Measurements from ENCODE around the gene LRRC45. TPM values are rescaled to one million over a fixed set of nuclear protein-coding genes. Genes with fewer than 3 reads are reported as not detected.
A peak's percentile ranks its signal among the peaks of the same experiment; 100 is the strongest.

Gene LRRC45
- total and polyA plus RNA-seq, 9 of the 15 experiments (the other 6 are each of a cell fraction or from before 2014, with no cell fraction given), result 3.5 to 21.5 (median 11.2) TPM; not detected in 2

DNA sequence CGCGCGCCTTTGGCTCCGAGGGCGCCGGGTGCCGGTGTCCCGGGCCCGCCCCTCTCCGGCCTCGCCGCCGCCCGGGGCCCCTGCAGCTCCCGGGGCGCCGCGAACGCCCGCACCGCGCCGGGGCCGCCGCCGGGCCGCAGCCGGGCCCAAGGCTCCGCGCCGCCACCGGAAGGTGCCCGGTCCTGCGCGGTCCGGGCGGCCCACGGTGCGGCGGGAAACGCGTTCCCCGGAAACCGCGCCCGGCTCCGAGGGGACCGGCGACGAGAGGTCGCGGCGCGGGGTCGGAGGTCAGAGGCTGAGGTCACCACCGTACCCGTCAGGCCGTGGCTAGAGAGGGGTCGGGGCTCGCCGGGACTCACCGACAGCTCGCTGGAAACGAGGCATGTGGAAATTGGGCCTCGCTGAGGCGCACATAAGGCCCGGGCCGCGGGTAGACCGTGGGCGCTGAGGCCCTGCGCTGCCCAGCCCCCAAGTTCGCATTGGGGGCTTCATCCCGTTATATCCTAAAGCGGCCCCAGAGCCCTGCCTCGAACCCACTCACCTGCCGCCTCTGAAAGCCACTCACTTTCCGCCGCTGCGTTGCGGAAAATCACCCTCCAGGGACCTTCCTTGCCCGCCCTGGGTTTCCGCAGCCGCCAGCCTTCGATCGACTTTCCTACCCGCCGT, 42.7 kb downstream of the LRRC45 start, which contains the start of gene DUS1L (continued):
- TF ChIP-seq, protein P1, sequence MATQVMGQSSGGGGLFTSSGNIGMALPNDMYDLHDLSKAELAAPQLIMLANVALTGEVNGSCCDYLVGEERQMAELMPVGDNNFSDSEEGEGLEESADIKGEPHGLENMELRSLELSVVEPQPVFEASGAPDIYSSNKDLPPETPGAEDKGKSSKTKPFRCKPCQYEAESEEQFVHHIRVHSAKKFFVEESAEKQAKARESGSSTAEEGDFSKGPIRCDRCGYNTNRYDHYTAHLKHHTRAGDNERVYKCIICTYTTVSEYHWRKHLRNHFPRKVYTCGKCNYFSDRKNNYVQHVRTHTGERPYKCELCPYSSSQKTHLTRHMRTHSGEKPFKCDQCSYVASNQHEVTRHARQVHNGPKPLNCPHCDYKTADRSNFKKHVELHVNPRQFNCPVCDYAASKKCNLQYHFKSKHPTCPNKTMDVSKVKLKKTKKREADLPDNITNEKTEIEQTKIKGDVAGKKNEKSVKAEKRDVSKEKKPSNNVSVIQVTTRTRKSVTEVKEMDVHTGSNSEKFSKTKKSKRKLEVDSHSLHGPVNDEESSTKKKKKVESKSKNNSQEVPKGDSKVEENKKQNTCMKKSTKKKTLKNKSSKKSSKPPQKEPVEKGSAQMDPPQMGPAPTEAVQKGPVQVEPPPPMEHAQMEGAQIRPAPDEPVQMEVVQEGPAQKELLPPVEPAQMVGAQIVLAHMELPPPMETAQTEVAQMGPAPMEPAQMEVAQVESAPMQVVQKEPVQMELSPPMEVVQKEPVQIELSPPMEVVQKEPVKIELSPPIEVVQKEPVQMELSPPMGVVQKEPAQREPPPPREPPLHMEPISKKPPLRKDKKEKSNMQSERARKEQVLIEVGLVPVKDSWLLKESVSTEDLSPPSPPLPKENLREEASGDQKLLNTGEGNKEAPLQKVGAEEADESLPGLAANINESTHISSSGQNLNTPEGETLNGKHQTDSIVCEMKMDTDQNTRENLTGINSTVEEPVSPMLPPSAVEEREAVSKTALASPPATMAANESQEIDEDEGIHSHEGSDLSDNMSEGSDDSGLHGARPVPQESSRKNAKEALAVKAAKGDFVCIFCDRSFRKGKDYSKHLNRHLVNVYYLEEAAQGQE (IDR thresholded peaks at IDR 0.05; ENCODE audit: borderline replicate concordance), result no peak
- TF ChIP-seq, protein P1 (CRISPR knock-in tag; IDR thresholded peaks at IDR 0.05; ENCODE audit: low read depth), result 0 out of 2 replicates have a peak, but pooled peaks have one; percentile 65
- TF ChIP-seq ERF (CRISPR knock-in tag; IDR thresholded peaks at IDR 0.05), result peak; percentile 92; the same call in 1 of the 2 replicates
- TF ChIP-seq SMAD4 (CRISPR knock-in tag; conservative IDR thresholded peaks at IDR 0.05), result peak; percentile 87
- 0 out of 2 replicates have a peak, but pooled peaks have one; percentile 43 for TF ChIP-seq MEF2A (IDR thresholded peaks at IDR 0.05; ENCODE audit: control insufficient read depth, low read depth, low read length)
- no peak for TF ChIP-seq HNRNPUL1 (IDR thresholded peaks at IDR 0.05; ENCODE audit: low read length)
- peak; percentile 13 for TF ChIP-seq SAP30 (IDR thresholded peaks at IDR 0.05; ENCODE audit: borderline replicate concordance, insufficient read depth, low read depth, low read length, poor library complexity, severe bottlenecking)
- TF ChIP-seq NFIC (IDR thresholded peaks at IDR 0.05), result peak; percentile 47; the same call in 1 of the 2 replicates
- peak; percentile 45; the same call in 1 of the 2 replicates for TF ChIP-seq CREB1 (IDR thresholded peaks at IDR 0.05)
- peak; percentile 75 for TF ChIP-seq CREB1 (CRISPR knock-in tag; IDR thresholded peaks at IDR 0.05)
- peak; percentile 83 to 88 for TF ChIP-seq MAZ (CRISPR knock-in tag; conservative IDR thresholded peaks at IDR 0.05 in 1 of 2, IDR thresholded peaks at IDR 0.05 in 1 of 2)
- no peak for TF ChIP-seq RBM25 (IDR thresholded peaks at IDR 0.05; ENCODE audit: low read depth, low read length, severe bottlenecking)
- TF ChIP-seq, protein P2, sequence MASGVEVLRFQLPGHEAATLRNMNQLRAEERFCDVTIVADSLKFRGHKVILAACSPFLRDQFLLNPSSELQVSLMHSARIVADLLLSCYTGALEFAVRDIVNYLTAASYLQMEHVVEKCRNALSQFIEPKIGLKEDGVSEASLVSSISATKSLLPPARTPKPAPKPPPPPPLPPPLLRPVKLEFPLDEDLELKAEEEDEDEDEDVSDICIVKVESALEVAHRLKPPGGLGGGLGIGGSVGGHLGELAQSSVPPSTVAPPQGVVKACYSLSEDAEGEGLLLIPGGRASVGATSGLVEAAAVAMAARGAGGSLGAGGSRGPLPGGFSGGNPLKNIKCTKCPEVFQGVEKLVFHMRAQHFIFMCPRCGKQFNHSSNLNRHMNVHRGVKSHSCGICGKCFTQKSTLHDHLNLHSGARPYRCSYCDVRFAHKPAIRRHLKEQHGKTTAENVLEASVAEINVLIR (CRISPR knock-in tag; IDR thresholded peaks at IDR 0.05), result no peak
- TF ChIP-seq XRCC3 (IDR thresholded peaks at IDR 0.05), result no peak
- TF ChIP-seq BRD4 (IDR thresholded peaks at IDR 0.05), result 0 out of 2 replicates have a peak, but pooled peaks have one; percentile 52
- TF ChIP-seq ZNF764 (CRISPR knock-in tag; IDR thresholded peaks at IDR 0.05; ENCODE audit: low read depth), result no peak
- no peak; the same call in 1 of the 2 replicates for TF ChIP-seq TRIM28 (IDR thresholded peaks at IDR 0.05)
- TF ChIP-seq ZNF274 (IDR thresholded peaks at IDR 0.05; ENCODE audit: borderline replicate concordance, low read depth, low read length), result no peak
